Stimulated activated CD4-positive, alpha-beta T cell treated with anti-CD3 and anti-CD28 coated beads, Interleukin-12 subunit alpha, Interleukin-12 subunit beta, amount 100 ng/mL, for 24 hours (primary cell): ENCODE results near the gene NEK10.
"Not testable (repeated sequence)": the region's sequence is repeated elsewhere in the genome, so short reads cannot be mapped to it uniquely, and the experiment has no call there.

Source experiments
- DNase-seq, 2 experiments: peaks; one replicate each; pipeline ENCODE4 v3.0.0-alpha.2; 2020; ENCODE audit warnings: low read depth in 2 of 2

NEK10 gene, protein sequence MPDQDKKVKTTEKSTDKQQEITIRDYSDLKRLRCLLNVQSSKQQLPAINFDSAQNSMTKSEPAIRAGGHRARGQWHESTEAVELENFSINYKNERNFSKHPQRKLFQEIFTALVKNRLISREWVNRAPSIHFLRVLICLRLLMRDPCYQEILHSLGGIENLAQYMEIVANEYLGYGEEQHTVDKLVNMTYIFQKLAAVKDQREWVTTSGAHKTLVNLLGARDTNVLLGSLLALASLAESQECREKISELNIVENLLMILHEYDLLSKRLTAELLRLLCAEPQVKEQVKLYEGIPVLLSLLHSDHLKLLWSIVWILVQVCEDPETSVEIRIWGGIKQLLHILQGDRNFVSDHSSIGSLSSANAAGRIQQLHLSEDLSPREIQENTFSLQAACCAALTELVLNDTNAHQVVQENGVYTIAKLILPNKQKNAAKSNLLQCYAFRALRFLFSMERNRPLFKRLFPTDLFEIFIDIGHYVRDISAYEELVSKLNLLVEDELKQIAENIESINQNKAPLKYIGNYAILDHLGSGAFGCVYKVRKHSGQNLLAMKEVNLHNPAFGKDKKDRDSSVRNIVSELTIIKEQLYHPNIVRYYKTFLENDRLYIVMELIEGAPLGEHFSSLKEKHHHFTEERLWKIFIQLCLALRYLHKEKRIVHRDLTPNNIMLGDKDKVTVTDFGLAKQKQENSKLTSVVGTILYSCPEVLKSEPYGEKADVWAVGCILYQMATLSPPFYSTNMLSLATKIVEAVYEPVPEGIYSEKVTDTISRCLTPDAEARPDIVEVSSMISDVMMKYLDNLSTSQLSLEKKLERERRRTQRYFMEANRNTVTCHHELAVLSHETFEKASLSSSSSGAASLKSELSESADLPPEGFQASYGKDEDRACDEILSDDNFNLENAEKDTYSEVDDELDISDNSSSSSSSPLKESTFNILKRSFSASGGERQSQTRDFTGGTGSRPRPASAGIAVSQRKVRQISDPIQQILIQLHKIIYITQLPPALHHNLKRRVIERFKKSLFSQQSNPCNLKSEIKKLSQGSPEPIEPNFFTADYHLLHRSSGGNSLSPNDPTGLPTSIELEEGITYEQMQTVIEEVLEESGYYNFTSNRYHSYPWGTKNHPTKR

DNA sequence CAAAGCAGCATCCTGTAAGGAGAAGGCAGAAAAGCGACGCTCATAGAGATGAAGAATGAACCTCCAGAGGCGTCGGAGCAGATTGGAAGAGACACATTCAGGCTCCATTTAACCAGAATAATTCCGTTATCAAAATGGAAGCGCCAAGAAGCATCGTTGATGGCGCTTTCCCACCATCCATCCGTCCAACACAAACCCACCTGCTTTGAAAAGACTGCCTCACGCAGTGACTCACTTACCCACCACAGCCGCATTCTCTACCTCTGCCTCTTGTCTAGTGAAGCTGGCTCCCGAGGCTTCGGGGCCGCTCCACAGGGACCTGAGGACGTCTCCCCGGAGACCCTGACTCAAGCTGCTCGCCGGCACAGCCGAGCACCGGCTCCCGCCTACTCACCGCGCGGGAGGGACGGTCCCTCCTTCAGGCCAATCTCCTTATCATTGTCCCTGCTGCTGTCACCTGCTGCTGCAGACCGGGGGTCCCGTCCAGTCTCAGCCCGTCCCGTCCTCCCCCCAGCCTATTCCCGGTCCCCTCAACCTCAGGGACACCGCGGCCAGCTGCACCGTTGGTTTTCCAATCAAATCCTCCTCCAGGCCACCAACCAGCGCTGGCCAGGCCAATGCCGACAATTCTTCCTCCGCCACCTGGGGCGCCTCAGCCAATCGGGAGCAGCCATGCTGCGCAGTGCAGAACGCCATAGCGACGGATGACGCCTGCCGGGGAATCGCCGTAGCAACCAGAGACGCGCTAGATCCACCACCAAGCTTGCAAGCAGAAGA lies at the start of gene NEK10:
Gene NEK10, minus strand, starts transcription at position 553 of the 777 bp plus-strand sequence. CDS start 16,501 bp downstream, outside the sequence.
- peak; percentile 87 to 88 for DNase-seq

- no peak for DNase-seq
These were observed 46.0 kb upstream of the NEK10 start for GRCh38 chr3:27415202-27415601.

DNA sequence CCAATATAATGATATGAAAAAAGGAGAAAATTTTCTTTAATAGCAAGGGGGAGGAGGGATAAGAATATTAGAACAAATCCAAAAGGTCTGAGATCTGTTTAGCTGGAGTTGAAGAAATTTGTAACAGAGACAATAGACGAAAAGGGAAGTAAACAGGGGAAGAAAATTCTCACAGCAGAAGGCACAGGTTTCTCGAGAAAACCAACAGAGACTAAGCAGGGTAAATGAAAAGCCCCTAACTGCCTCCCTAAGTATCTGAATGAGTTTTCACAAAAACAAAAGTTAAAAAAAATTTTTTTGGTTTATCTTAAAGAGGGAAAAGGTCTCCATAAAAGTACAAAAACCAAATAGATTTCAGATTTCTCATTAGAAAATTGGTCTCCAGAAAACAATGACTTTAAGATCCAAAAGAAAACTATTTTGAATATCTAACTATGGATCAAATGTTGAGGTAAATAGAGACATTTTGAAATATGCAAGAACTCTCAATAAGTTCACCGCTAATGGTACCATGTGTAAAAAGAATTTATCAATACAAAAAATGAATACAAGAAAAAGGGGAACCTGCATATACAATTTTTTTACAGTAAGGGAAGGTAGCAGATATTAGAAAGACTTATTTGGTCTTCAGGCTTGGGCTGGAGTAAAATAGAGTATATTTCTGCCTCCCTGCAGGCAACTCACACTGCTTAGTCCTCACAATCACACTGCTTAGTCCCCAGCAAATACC lies 23.9 kb upstream of the NEK10 start:
- DNase-seq = no peak

- DNase-seq = not testable (repeated sequence)
These were observed 23.2 kb upstream of the NEK10 start for GRCh38 chr3:27392414-27392813.

GRCh38 chr3:27391796-27392195 lies 22.6 kb upstream of the NEK10 start:
- no peak for DNase-seq

- no peak for DNase-seq
These were observed 18.4 kb upstream of the NEK10 start for GRCh38 chr3:27387625-27388024.

GRCh38 chr3:27385504-27385903 lies 16.3 kb upstream of the NEK10 start:
- DNase-seq = no peak

GRCh38 chr3:27384191-27384590 lies 15.0 kb upstream of the NEK10 start:
- no peak for DNase-seq

- no peak for DNase-seq
These were observed 11.5 kb upstream of the NEK10 start for GRCh38 chr3:27380433-27381357.

- DNase-seq = no peak
These were observed 9.1 kb upstream of the NEK10 start for GRCh38 chr3:27378331-27378730.

GRCh38 chr3:27376109-27376772 lies 7.1 kb upstream of the NEK10 start:
- no peak for DNase-seq

GRCh38 chr3:27366062-27366591 lies 3.1 kb downstream of the NEK10 start:
- no peak for DNase-seq

- no peak for DNase-seq
These were observed 8.8 kb downstream of the NEK10 start for GRCh38 chr3:27360113-27361078.

- no peak for DNase-seq
These were observed 10.8 kb downstream of the NEK10 start for GRCh38 chr3:27358372-27358771.

DNA sequence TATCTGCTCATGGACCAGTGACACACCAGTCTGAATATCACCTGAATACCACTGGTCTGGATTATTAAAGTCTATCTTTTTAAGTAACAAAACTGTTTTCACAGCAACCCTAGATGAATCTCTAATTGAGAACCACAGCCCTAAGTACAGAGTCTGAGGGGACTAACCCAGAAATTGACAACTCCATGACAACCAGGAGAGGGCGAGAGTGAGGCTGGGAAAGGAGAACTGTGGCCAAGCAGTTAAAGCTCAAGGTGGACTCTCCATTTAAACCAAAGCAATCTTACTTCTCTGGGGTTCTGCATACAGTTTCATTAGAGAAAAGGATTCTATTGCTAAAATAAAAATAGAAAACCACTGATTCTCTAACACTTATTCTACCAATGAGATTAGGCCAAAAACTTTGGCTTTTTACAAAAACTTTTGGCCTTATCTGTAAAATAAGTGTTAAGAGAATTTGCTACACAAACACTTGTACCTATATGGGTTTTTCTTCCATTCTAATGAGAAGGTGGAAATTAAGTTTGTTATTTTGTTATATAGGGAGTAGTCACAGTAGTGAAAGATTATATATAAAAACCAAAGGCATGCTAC lies 11.4 kb downstream of the NEK10 start:
- DNase-seq = peak in 1 of 2 experiments; percentile 28

DNA sequence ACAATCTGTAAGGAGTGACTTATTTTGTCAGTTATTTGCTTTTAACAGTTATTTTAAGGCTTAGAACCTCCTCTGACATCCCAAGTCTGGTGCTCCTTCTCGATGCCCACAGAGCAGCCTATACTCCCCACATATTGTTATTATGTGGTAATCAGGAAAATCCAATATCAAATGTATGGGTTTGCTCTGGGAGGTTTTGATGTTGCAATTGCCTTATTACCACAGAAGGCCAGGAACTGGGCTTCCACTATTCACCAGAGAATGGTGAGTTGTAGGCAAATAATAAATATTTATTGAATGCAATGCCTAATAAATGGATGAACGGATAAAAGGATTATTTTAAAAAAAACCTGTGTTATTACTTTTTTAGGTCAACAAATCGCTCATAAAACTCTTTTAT lies 12.2 kb downstream of the NEK10 start:
- no peak for DNase-seq

DNA sequence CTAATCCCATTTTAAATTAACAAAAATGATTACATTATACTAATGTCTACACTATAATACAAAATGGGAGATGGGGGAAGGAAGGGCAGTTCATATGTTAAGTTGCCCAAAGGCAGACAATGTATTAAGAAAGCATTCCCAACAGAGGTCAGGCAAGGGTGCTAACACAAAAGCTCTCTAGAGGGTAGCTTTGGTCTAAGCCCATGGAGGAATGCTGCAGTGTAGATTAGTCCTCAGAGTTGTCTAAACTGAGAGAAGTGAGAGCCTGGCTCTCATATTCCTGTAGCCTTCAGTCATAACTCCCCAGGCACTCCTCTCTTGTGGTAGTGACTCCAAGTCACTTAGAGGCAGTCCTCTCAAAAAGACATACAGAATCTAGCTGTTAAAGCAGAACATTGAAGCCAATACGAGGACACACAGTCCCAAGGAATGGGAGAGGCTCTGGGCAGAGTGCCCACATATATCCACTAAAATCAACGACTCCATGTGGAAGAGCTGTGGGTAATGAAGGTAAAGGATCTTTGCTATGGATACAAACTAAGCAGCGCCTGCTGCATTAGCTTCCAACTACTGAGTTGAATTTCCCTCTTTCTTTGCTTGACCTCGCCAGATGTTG lies 14.5 kb downstream of the NEK10 start:
- no peak for DNase-seq
